Uterus (tissue), 2 donors: ENCODE results near the gene TBPL2.

Source experiments
- POLR2A ChIP-seq, 2 donors: fragments of 450-650 bp; IDR thresholded peaks; one replicate each; pipeline ENCODE4 v1.6.1; 2016; ENCODE audit warnings: antibody characterized with exemption in 2 of 2, mild to moderate bottlenecking in 1 of 2, moderate library complexity in 1 of 2
- TF ChIP-seq, protein P1 (sequence below), 4 experiments: fragments of 200-600 bp in 2 of 4; fragments of 450-650 bp in 2 of 4; sonication (generic) in 2 of 4; IDR thresholded peaks; one replicate each; pipeline ENCODE4 v1.5.1; 2016 to 2019; ENCODE audit warnings: antibody characterized with exemption in 4 of 4, mild to moderate bottlenecking in 2 of 4, moderate library complexity in 1 of 4

DNA sequence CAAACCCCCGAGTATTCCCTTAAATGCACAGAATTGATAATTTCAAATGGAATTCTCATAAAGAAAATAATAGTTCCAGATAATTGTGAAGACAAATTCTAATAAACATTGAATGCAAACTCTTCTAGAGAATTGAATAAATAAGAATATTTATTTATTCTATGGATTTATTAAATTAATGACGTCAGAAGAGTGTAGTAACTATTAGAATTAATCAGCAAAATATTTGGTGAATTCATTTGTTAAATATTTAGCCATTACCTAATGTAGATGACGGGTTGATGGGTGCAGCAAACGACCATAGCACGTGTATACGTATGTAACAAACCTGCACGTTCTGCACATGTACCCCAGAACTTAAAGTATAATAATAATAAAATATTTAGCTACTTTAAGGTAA lies 33.4 kb upstream of the TBPL2 start:
- no peak for TF ChIP-seq POLR2A (IDR thresholded peaks at IDR 0.05)
- TF ChIP-seq, protein P1, sequence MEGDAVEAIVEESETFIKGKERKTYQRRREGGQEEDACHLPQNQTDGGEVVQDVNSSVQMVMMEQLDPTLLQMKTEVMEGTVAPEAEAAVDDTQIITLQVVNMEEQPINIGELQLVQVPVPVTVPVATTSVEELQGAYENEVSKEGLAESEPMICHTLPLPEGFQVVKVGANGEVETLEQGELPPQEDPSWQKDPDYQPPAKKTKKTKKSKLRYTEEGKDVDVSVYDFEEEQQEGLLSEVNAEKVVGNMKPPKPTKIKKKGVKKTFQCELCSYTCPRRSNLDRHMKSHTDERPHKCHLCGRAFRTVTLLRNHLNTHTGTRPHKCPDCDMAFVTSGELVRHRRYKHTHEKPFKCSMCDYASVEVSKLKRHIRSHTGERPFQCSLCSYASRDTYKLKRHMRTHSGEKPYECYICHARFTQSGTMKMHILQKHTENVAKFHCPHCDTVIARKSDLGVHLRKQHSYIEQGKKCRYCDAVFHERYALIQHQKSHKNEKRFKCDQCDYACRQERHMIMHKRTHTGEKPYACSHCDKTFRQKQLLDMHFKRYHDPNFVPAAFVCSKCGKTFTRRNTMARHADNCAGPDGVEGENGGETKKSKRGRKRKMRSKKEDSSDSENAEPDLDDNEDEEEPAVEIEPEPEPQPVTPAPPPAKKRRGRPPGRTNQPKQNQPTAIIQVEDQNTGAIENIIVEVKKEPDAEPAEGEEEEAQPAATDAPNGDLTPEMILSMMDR (IDR thresholded peaks at IDR 0.05): no peak
